GM15510 (cell line): ENCODE measurements around the gene LY6G6D.

Experiments
- POLR2A ChIP-seq: IDR thresholded peaks from 3 replicates; pipeline ENCODE4 v1.6.1; 2011; ENCODE audit warnings: borderline replicate concordance; ENCODE audit not compliant: insufficient read length; ENCODE audit errors: extremely low read depth

Gene LY6G6D

DNA sequence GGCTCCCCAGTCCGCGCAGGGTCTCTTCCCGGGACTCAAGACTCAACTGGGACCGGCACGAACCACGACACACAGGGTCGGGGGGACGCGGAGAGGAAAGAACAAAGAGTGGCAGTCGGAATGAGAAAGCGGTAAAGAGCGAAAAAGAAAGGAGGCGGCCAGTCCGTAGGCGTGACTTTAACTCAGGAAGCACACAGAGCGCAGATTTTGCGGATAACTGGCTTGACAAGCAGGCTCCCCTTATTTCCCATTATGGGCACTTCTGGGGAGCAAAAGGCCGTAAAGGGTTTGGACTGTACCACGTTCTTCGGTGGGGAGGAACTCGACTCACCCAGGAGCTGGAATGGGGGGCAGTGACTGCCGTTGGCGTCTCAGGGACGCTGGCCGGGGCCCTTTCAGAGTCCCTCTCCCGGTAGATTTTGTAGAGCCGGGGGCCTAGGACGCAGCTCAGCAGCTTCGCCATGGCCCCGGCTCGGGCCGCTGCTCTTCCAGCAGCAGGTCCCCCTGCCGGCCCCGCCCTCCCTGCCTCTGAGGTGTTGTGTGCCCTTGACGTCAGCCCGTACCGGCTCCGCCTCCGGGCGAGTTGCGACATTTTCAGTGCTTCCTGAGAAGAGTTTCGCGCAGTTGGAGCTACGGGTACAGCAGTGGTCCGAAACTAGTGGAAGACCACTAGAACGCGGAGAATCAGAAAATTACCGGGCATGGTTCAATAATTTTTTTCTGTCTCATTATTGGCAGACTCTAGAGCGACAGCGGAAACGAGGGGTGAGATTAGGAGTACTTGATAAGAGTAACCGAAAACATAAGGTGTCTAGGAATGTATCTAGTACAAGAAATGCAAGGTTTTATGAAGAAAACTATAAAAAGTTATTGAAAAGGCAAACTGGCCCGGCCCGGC is 12.1 kb upstream of the LY6G6D start, which contains the start of gene ABHD16A:
Gene ABHD16A, minus strand, starts transcription at position 506 of the 898 bp plus-strand sequence. Its CDS starts 43 bp downstream, at position 463.
- peak; percentile 93 for TF ChIP-seq POLR2A

DNA sequence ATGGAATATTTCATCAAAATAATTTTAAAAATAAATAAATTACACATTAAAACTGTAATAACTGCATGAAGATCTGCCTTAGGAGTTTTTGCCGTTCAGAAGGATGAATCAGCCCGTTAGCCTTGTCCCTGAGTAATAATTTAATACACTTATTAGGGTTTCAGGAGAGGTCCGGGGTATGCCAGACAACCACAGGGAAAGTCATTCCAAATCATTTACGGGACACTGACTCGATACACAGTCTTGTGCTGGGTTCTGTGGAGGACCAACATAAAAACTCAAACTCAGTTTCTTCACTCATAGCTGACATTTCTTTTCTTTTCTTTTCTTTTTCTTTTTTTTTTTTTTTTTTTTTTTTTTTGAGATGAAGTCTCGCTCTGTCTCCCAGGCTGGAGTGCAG is 9.2 kb upstream of the LY6G6D start:
- no peak for TF ChIP-seq POLR2A

DNA sequence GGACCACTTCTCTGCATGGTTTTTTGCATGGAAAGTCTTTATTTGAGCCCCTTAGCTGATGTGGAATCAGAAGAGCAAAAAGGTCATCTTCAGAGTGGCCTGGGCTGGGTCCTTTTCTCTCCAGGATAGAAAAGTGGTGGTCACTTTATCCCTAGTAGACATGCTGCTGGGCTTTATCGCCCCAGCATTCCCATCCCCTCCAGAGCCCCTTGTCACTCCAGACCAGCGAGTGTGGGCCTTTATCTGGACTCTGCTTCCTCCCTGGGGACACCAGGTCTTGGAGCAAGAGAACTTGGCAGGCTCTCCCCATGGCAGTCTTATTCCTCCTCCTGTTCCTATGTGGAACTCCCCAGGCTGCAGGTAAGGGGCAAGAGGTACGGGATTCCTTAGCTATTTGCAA is 8.5 kb upstream of the LY6G6D start, which contains the start of gene LY6G6F:
Gene LY6G6F, plus strand, starts transcription at position 268 of the 400 bp plus-strand sequence. Its CDS starts 41 bp downstream, at position 309.
- TF ChIP-seq POLR2A = no peak

DNA sequence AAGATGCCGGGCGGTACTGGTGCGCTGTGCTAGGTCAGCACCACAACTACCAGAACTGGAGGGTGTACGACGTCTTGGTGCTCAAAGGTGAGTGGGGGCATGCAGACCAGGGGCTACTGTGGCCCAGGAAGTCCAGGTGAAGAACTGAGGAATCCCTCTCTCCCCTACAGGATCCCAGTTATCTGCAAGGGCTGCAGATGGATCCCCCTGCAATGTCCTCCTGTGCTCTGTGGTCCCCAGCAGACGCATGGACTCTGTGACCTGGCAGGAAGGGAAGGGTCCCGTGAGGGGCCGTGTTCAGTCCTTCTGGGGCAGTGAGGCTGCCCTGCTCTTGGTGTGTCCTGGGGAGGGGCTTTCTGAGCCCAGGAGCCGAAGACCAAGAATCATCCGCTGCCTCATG is 7.4 kb upstream of the LY6G6D start:
- TF ChIP-seq POLR2A = no peak

DNA sequence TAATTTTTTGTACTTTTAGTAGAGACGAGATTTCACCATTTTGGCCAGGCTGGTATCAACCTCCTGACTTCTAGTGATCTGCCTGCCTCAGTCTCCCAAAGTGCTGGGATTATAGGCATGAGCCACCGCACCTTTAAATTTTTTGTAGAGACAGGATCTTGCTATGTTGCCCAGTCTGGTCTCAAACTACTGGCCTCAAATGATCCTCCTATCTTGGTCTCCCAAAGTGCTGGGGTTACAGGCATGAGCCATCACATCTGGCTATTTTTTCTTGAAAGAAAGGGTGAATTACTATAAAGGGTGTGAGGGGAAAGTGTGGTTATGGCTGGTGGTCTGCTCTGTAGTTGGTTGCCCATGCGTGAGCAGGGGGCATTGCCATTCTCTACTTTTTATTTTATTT is 6.9 kb upstream of the LY6G6D start:
- no peak for TF ChIP-seq POLR2A

DNA sequence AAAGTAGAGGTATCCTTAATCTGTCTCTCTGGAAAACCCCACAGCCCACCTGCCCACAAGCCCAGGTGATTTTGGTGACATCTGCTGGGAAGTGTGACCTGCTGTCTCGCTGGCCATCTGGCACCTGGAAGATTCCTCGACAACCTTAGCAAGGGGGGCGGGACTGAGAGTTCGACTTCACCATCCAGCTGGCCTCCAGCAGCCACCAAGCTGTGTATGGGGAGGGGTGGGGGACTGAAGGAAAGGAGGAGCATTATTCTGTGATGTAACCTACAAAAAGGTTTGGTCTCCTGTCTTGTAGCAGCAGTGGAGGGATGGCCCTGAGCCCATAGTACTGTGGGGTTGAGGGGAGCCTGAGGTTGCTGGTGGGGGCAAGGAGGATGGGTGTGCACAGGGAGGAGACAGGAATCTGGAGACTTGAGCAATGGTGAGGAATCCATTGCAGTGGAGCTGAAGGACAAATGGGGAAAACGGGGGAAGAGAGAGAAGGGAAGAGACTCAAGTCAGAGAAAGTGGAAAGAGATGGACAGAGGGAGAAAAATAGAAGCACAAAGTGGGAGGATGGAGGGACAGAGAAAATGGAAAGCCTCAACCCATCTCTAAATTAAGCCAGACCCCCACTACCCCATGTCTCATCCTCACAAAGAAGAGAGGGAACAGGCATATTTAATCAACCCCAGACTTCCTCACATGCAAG is 4.5 kb upstream of the LY6G6D start:
- TF ChIP-seq POLR2A = no peak

DNA sequence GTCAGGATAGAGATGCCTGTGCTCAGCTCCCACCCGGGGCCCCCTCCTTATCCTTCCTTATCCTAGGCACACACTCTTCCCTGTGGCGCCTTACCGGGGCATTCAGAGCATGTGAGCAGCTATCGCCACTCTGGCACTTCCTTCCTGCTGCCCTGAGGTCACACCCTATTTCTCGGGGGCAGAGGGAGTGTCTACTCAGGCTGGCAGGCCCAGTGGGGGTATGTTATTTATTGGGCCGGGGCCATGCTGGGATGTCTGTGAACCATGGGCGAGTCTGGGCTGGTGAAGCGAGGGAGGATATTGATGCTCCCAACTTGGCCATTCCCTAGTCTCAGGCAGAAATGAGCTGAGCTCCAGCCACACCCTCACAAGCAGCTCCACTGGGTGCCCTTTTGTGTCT is 3.9 kb upstream of the LY6G6D start:
- no peak for TF ChIP-seq POLR2A

DNA sequence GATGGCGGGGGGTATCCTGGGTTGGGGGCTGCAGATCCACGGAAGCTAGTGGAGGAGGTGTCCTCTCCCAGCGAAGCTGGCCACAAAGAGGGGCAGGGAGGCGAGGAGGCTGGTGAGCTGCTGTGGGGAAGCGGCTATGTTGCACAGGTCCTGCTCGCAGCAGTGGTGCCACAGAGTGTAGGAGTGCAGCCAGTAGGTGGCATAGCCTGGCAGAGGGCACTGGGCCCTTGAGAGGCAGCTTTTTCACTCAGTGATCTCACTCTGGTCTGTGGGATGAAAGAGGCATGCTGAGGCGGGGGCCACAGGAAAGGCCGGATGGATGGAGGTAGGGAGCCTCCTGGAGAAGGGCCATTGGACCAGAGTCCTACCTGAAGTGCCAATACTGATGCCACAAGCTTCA is 2.9 kb upstream of the LY6G6D start:
- TF ChIP-seq POLR2A = no peak

DNA sequence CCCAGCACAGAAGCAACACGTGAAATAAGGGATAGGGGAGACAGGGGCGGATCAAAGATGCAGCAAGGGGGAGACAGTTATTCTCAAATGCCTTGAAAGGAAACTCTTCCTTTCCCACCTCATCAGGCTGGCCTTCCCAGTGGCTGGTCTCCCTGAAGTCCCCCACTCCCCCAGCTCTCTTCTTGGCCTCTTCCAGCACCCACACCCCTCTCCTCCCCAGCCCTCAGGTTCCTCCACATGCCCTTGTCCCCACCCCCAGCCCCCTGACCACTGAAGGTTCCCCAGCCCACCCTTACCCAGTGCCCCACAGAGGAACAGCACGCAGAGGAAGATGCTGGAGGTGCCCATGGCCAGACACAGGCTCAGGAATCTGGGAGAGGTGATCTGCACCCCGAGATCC is 1.7 kb upstream of the LY6G6D start:
- no peak for TF ChIP-seq POLR2A

DNA sequence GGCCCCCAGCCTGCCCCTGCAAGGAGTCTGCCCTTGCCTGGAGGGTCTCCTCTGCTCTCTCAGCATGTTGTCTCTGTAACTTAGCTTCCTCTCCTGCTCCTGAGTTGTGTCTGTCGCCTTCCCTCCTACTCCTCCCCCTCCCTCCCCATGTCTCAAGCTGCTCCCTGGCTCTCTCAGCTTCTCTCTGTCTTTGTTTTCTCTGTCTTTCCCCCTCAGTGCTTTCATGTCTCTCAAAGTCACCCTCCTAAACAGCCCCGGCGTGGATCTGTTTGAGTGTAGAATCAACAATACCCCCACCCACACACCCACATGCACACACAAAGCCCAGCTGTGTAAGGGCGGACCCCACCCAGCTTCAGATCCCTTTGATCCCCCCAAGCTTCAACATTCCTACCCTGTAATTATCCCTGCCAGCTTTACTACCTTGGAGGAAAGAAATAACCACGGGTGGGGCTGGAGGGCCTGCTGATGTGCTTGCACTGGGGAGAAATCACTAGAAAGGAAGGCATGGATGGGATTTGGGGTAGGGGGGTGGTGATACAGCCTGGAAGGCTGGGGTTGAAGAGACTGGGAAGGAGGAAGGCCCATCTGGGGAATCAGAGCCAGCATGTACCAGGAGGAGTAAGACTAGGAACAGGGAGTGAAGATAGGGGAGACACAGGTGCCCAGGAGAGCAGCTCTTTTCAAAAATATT is 1.0 kb upstream of the LY6G6D start:
- no peak for TF ChIP-seq POLR2A

DNA sequence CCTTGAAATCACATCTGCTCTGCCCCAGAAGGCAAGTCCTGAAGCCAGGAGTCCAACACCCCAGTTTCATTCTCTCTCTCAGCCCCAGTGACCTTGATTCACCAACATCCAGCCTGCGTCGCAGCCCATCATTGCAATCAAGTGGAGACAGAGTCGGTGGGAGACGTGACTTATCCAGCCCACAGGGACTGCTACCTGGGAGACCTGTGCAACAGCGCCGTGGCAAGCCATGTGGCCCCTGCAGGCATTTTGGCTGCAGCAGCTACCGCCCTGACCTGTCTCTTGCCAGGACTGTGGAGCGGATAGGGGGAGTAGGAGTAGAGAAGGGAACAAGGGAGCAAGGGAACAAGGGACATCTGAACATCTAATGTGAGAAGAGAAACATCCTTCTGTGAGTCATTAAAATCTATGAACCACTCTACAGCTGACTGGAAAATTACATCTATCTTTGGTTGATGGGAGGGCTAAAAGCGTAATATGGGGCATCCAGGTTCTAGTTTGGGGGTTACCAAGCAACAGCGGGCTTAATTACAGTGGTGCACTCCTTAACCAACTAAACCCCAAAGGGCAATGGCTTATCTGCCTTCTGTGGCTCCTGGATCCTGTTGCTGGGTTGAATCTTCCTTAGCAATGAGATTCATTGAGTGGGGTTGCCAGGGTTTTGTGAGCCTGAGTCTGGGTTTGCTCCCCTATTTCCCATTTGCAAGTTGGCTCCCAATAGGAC is 2.5 kb downstream of the LY6G6D start:
- no peak for TF ChIP-seq POLR2A

DNA sequence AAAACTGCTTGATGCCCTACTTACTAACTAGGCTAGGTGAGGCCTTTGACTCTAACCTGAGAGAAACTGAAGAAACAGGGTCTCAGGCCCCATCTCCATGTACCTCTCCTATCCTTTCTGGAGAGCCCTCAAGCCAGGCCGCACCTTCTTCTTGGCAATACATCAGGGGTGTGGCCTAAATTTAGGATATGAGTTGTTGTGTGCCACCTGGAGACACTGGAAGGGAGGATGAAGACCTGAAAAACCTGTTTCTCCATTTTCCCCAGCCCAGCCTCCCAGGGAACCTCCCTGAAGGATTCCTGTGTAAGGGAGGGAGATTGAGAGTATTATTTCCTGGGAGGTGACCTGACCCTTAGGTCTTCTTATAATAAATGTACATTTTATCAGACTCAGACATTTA is 3.1 kb downstream of the LY6G6D start:
- no peak for TF ChIP-seq POLR2A

DNA sequence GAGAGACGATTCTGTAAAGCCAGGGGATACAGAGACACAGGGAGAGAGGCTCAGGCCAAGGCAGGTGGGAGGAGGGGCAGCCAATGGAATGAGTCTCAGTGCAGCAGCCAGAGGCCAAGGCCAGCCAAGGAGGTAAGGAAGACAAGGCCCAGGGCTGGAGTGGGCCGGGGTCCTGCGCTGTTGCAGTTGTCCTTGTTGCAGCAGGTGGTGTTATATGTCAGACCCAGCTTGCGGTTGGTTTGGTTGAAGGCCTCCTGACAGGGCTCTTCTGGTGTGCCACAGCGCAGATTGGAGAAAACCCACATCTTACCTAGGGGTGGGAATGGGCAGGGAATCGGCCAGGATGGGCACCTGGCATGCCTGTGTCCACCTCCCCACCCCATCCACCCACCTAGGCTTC is 3.9 kb downstream of the LY6G6D start:
- TF ChIP-seq POLR2A = no peak

DNA sequence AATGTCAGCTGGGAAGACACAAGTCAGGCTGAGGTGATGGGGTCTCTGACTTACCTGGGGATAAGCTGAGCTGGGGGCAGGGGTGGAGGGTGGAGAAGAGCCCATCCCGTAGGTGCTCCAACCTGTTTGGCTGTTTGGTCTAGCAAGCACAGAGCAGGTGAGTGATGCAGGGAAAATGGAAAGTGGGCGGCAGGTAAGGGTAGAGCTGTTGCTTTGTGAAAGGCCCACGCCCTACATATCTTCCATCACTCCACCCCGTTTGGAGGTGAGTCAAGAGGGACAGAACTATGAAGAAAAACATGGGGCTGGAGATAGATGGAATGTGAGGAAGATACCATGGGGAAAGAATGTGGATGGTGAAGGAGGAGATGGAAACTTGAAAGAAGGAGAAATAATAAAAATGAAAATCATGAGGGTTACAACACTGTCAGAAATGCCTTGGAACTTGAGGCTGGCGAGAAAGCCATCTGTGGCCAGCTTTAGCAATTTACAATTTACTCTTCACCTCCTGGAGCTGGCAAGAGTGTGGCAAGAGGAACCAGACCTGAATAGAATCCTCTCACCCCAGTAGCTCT is 5.1 kb downstream of the LY6G6D start:
- no peak for TF ChIP-seq POLR2A
